IPS-NIHi7 (cell line): ENCODE data around the gene EPB42.
"Not testable (repeated sequence)": the region's sequence is repeated elsewhere in the genome, so short reads cannot be mapped to it uniquely, and the experiment has no call there.

Source experiments
- DNase-seq: peaks from one replicate; pipeline ENCODE4 v3.0.0; 2012; ENCODE audit warnings: mixed read lengths; ENCODE audit errors: extremely low spot score

The EPB42 gene

DNA sequence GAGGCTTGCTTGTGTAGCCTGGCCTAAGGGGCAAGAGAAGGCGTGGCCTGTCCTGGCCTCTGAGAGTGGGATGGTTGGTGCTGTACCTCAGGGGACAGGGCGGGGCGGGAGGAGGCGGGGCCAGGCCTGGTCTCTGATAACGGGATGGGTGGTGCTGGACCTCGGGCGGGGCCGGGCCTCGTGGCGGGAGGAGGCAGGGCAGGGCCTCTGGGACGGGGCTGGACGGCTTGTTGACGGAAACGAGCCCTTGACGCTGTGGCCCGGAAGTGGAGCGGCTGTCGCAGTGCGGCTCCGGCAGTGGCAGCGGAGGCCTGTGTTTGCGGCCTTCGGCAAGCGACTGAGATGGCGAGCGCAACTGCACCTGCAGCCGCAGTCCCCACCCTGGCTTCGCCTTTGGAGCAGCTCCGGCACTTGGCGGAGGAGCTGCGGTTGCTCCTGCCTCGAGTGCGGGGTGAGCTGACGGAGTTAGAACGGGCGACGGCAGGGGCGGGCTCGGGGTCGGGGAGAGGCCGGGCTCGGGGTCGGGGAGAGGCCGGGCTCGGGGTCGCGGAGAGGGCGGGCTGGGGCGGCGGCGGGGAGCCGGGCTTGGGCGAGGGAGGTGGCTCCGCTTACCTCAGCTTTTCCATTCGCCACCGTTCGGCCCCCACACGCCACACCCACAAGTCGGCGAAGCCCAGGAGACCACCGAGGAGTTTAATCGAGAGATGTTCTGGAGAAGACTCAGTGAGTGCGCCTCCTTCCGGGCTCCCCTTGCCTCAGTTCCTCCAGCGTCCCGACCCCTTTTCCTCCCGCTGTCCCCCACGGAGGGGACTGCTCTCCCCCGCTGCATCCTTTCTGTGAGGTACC is 35.4 kb downstream of the EPB42 start, which contains the start of gene CCNDBP1:
Gene CCNDBP1, plus strand, starts transcription at position 247 of the 846 bp plus-strand sequence. Its CDS starts 96 bp downstream, at position 343.
- DNase-seq: peak; percentile 100

DNA sequence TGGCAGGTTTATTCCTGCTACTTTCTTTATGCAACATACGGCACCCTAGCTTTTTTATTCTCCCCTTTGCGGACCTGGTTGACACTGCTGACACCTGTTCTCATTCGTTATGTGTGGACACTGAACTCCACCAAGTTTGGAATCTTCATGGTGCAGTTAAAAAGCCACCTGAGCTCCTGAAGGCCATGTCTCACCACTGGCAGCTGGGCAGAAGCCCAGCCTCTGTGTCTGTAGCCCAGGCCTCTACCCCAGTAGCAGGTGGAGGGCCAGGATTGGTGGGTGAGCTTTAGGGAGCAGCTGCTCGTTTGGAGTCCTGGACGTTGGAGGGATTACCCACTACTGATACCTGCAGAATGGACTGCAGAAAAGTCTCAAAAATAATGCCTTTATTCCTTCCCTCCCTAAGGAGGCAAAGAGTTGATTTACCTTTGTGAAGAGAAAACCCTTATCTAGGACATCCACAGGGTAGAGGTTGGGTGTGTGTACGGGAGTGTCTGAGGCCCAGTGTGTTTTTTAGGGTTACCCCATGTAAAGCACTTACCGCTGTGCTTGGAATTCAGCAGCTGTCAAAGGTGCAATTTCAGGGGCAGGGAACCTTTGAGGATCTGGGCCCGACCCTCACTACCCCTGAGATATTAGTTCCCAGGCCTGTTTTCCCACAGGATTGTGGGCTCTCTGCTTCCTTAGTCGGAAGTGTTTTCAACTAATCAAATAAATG is 36.3 kb downstream of the EPB42 start:
- no peak for DNase-seq

DNA sequence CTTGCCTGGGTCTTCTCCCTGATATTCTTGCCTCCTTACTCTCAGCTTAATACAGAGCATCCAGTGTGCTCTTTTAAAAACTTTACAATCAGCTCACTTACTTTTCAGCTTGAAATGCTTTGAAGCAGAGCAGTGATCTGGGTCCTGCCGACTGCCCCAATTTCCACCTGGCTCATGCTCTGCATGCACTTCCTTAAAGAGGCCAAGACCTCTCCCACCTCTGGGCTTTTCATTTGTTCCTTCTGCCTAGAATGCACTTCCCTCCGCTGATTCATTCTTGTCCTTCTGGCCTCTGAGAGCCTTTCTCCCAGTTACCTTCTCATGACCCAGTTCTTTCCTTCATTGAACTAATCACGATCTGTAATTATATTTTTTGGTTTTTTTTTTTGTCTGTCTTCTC is 37.5 kb downstream of the EPB42 start:
- no peak for DNase-seq

DNA sequence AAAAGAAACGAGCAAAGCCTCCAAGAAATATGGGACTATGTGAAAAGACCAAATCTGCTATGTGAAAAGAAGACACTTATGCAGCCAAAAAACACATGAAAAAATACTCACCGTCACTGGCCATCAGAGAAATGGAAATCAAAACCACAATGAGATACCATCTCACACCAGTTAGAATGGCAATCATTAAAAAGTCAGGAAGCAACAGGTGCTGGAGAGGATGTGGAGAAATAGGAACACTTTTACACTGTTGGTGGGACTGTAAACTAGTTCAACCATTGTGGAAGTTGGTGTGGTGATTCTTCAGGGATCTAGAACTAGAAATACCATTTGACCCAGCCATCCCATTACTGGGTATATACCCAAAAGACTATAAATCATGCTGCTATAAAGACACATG is 43.7 kb downstream of the EPB42 start:
- not testable (repeated sequence) for DNase-seq

DNA sequence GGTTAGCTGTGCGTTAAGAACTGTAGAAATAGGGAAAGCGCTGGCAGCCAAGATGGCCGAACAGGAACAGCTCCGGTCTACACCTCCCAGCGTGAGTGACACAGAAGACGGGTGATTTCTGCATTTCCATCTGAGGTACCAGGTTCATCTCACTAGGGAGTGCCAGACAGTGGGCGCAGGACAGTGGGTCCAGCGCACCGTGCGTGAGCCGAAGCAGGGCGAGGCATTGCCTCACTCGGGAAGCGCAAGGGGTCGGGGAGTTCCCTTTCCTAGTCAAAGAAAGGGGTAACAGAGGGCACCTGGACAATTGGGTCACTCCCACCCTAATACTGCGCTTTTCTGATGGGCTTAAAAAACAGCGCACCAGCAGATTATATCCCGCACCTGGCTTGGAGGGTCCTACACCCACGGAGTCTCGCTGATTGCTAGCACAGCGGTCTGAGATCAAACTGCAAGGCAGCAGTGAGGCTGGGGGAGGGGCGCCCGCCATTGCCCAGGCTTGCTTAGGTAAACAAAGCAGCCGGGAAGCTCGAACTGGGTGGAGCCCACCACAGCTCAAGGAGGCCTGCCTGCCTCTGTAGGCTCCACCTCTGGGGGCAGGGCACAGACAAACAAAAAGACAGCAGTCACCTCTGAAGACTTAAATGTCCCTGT is 45.0 kb downstream of the EPB42 start:
- not testable (repeated sequence) for DNase-seq

DNA sequence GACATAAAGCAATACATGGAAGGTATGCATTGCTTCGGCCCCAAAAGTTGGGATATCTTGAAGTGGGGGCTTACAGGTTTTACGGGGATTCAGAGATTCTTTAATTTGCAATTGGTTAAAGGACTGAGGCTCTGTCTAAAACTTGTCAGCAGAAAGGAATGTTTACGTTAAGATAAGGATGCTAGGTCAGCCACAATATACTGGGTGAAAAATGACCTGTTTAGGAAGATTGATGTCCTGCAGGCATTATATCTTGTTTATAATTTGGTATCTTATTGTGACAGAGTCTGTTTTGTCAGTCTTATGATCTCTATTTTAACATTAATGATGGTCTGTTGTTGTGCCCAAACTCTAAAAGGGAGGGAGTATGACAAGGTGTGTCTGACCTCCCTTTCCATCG is 50.9 kb downstream of the EPB42 start:
- DNase-seq: no peak

DNA sequence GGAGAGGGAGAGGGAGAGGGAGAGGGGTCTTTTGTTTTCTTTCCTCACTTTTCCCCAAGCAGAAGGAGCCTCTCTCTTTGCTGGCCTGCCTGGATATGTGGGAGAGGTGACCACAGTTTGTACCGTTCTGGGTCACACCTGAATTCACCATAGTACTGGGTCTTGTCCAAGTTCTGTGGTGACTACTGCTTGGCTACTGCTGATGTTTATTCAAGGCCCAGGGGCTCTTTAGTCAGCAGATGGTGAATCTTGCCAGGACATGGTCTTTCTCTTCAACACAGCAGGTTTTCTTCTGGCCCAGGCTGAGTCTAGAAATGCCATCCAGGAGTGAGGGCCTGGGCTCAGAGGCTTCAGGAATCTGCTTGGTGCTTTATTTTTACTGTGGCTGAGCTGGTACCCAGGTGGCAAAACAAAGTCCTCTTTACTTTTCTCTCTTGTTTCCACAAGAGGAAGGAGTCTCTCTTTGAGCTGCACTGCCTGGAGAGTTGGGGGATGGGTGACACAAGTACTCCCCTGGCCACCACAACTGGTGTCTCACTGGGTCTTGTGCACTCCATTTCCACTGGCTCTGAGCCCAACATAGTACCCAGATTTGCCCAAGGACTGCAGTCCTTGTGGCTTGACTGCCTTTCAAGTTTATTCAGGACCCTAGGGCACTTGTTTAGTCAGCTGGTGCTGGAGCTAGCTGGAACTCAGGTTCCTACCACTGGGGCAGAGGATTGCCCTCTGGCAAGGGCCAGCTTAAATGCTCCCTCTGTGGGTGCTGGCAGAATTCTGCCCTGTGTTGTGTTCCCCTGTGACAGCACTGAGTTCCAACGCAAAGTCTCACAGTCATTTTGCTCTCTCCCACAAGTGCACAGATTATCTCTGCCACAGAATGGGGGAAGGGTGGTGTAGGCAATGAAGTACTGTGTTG is 52.4 kb downstream of the EPB42 start:
- no peak for DNase-seq

DNA sequence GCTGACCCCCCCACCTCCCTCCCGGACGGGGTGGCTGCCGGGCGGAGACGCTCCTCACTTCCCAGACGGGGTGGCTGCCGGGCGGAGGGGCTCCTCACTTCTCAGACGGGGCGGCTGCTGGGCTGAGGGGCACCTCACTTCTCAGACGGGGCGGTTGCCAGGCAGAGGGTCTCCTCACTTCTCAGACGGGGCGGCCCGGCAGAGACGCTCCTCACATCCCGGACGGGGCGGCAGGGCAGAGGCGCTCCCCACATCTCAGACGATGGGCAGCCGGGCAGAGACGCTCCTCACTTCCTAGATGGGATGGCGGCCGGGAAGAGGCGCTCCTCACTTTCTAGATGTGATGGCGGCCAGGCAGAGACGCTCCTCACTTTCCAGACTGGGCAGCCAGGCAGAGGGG is 53.6 kb downstream of the EPB42 start:
- not testable (repeated sequence) for DNase-seq

DNA sequence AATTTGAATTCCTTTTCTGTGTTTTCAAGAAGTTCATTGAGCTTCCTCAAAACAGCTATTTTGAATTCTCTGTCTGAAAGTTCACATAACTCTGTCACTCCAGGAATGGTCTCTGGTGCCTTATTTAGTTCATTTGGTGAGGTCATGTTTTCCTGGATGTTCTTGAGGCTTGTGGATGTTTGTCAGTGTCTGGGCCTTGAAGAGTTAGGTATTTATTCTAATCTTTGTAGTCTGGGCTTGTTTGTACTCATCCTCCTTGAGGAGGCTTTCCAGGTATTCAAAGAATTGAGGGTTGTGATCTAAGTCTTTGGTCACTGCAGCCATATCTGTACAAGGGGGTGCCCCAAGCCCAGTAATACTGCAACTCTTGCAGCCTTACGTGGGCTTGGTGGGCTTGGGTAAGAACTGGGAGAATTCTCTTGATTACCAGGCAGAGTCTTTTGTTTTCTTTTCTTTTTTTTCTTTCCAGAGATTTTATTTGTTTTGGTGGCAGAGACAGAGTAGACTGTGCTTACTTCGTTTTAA is 55.0 kb downstream of the EPB42 start:
- DNase-seq: no peak

DNA sequence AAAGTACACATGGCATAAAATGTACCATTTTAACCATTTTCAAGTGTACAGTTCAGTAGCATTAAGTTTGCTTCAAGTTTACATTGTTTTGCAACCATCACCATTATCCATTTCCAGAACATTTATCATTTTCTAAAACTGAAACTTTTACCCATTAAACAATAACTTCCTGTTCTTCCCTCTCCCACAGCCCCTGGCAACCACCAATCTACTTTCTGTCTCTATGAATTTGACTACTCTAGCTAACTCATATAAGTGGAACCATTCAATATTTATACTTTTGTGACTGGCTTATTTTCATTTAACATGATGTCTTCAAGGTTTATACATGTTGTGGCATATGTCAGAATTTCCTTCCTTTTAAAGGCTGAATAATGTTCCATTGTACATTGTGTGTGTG is 67.5 kb downstream of the EPB42 start:
- DNase-seq: no peak

DNA sequence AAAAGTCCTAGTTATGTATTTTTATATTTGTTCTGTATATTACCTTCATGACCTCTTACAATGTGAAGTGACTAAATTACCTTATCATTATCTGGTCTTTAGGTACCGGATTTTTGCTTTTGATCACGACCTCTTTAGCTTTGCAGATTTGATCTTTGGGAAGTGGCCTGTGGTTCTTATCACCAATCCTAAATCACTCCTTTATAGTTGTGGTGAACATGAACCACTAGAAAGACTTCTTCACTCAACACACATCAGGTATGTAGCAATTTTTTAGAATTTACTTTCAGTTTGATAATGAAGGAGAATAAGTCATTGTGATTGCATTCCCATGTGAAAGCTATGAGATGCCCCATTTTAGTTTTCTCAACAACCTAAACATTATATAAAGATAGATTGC is 69.1 kb downstream of the EPB42 start:
- DNase-seq: no peak

DNA sequence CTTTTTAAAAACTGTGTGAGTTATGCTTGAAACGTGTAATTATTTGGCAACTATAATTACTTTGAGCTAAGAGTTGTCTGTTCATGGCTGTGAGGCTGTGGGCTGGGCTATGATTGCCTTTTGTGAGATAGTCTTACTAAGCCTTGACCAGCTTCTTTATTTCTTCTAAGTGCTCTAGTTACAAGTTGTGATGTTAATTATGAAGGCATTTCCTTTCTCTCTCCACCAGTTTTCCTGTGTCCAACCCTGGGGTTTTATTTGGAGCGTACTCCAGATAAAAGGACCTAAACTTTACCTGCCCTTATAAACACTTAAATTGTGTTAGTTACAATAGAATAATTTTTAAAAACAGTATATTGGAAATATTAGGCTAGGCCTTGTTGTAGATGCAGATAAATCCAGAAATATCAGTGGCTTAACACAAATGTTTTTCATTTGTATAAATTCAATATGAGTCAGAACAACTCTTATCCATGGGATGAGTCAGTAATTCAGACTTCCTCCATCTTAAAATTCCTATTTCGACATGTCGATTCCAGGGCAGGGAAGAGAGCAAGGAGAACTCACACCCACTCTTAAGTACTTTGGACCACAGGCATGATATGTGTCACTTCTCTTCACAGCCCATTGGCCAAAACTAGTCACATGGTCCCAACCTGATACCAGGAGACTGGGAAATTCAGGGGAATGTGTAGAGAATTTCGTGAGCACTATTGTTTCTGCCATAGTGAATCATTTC is 70.5 kb downstream of the EPB42 start:
- no peak for DNase-seq
